ENCODE results near the gene SEM1.
"Not testable (repeated sequence)": the region's sequence is repeated elsewhere in the genome, so short reads cannot be mapped to it uniquely, and the experiment has no call there.

SEM1 gene

DNA sequence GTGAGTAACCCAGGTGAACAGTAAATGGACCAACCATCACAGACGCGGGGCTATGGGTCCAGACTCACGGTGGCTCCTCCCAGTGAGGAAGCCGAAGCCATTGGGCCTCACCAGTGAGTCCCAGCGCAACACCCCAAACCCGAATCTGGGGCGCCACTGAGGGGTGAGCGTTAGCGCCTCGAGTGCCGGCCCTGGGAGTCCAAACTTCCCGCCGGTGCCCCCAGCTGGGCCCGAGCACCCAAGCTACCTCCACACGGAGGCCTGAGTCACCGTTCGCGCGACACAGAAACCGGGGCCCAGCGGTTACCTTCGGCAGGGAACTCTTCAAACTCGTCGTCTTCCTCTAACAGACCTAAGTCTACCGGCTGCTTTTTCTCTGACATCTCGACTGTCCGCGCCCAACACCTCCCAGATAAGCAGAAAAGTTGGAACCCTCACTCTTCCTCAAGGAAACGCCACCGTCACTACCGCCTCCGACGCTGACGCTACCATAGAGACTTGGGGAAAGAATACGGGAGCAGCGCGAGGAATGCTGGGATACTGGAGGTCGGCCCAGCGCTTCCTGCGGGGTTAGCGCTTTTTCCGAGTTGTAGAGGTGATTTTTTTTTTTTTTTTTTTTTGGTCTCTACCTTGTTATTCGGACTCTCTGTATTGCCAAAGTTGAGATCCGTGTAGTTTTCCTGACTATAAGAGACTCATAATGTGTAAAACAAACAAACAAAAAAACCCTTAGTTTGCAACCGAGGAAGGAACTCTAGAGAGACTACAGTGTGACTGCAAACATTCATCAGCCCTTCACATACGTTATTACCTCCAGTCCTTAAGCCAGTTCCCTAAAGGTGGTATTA, at the start of gene SEM1:
SEM1 (minus strand) TSS at position 466 of the 848 bp plus-strand sequence; CDS start at position 383, 83 bp downstream.
- DNase-seq (ENCODE audit: low spot score), result peak; percentile 55

DNA sequence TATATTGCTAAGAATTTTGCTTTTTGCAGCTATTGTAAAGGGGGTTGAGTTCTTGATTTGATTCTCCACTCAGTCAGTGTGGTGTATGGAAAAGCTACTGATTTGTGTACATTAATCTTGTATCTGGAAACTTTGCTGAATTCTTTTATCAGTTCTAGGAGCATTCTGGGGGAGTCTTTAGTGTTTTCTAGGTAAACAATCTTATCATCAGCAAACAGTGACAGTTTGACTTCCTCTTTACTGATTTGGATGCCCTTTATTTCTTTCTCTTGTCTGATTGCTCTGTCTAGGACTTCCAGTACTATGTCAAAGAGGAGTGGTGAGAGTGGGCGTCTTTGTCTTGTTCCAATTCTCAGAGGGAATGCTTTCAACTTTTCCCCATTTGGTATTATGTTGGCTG, 48.2 kb upstream of the SEM1 start:
- not testable (repeated sequence) for DNase-seq (ENCODE audit: low spot score)

DNA sequence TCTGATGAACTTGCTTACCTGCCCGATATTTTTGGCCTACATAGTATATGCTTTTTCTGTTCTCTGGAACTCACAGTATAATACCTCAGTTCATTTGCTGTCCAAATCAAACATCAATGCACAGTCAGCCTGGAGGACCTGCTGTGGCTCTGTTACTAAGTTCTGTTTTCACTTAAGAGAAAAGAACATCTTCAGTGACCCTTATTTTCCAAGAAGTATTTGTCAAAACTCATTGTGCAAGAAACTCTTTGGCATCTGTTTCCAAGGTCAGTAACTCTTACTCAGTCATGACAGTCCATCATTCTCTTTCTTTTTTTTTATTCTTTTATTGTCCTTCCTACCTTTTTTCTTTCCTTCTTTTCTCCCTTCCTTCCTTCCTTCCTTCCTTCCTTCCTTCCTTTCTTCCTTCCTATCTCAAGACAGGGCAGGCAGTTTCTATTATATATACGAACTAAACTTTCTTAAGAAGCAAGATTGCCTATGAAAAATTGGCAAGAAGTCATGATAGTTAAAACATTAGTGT, 37.8 kb upstream of the SEM1 start:
- no peak for DNase-seq (ENCODE audit: low spot score)

DNA sequence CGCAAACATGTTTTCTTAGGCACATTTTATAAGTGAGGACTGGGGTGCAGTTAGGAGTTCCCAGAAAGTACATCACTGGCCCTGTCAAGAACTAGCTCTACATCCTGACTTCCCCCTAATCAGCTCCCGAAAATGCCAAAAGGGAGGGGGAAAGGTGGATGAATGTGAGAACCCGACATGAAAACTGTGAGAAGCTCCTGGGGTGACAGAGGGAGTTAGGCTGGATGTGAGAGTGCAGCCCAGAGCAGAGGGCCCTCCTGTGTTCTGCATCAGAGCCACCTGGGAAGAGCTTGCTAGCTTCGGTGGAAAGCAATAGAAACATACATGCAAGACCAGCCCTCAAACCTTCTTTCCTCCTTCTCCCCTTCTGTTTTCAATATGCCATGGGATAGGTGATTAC, 30.5 kb upstream of the SEM1 start:
- DNase-seq (ENCODE audit: low spot score), result no peak

DNA sequence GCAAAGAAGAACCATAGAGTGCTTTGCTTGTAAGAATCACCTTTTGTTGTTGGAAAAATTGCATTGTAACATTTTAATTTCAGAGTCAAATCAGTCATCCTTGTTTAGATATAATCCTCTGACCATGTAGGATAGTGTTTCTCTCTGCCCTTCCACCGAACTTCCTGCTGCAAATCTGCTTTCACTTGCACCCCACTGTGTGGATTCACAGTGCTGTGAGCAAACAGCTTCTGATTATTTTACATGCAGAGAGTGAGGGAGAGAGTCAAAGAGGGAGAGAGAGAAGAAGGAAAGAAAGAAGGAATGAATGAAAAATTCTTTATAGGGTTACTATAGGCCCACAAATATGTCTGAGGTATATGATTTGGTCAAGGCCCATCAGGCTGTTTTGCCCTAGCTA, 30.0 kb upstream of the SEM1 start:
- no peak for DNase-seq (ENCODE audit: low spot score)

DNA sequence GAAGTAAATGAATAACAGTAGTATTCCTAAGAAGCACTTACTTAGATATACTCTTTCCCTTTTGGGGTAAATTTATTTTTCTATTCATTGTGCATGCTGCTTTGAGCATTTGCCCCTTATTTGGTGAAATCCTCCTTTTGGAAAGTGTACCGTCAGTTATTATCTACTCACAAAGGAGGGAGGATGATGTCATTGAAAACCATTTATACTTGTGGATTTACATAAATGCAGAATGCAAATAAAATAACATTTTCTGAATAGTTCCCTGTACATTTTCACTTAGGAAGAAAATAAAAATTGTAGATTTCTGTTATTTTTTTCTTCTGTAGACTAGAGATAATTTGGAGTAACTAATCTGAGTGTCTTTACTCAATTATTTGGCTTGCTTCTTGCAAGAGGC, 29.5 kb upstream of the SEM1 start:
- DNase-seq (ENCODE audit: low spot score), result no peak

DNA sequence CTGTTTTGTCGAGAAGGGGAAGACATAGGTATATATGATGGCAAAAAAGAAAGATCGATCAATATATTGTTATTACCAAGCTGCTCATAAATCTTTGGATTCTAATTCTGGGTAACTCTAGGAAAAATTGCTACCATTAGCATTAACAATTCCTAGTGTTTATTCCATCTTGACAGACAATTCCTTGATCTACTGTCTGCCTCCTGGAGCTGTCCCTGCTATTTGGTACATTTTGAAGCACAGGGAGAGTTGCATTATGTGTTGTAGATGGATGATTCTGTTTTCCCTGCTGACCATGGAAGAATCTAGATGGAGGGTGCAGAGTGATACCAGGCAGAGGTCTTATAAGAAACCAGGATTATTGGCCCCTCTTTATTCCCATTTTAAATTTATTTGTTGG, 29.1 kb upstream of the SEM1 start:
- DNase-seq (ENCODE audit: low spot score), result no peak

DNA sequence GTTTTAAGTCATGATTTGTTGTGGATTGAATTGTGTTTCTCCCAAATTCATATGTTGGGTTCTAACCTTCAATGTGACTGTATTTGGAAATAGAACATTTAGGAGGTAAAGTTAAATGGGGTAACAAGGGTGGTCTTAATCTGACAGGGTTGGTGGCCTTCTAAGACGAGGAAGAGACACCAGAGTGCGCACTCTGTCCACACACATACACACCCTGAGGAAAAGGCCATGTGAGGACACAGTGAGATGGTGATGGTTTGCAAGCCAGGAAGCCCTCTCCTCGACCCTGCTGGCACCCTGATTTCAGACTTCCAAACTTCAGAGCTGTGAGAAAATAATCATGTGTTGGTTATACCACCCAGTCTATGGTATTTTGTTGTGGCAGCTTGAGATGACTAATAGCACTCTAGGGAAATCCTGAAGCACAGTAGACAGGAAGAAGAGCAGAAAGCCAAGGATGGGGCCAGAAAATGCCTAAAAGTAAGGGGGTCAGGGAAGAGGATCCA, 28.0 kb upstream of the SEM1 start:
- DNase-seq (ENCODE audit: low spot score), result no peak

DNA sequence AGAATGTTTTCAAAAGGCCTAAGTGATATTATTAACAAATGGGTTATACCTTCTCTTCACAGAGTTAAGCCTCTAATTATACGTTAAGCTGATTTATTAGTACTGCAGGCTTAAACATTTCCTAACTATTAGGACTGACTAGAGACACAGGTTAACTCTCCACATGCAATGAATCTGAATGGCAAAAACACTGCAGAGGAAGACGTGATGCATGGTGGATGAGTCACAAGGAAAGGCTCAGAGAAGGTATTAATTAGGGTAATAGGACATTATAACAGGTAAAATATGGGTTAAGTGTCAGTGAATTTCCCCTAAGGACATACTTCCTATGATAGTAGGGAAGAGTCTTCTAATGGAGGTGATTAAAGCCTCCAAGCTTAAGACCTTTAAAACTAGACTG, 24.7 kb upstream of the SEM1 start:
- no peak for DNase-seq (ENCODE audit: low spot score)

DNA sequence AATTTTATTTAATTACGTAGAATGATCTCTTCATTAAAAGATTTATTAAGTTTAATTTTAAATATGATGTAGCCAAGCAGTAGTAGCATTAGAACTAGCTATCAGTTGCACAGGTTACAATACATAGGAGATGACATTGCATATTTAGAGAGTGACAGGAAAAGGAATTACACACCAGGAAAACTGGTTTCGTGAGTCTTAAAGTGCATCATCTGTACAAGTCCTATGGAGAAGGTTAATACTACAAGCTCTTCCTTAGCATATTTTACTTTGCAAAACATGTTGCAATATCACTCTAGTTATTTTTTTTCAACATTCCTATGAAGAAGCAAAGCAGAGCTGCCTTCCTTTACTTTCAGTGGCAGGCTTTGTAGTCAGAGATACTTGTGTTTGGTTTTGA, 20.2 kb upstream of the SEM1 start:
- no peak for DNase-seq (ENCODE audit: low spot score)

DNA sequence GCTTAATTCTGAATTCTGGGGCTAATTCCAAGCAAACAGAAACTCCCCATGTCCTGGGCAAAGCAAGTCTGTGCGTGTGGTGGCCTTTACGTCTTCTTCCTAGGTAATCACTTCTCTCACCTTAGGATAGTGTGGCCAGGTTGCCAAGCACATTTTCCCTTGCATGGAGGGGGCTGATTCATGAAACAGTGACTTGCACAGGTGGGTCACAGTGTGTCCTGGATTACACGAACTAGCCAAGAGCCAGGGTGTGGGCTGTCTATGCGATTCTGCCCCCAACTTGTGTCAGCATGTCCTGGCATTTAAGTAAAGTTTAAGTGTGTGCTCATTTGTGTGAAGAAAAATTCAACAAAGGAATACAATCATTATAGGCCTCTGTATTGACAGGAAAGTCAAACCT, 18.5 kb upstream of the SEM1 start:
- DNase-seq (ENCODE audit: low spot score), result no peak

DNA sequence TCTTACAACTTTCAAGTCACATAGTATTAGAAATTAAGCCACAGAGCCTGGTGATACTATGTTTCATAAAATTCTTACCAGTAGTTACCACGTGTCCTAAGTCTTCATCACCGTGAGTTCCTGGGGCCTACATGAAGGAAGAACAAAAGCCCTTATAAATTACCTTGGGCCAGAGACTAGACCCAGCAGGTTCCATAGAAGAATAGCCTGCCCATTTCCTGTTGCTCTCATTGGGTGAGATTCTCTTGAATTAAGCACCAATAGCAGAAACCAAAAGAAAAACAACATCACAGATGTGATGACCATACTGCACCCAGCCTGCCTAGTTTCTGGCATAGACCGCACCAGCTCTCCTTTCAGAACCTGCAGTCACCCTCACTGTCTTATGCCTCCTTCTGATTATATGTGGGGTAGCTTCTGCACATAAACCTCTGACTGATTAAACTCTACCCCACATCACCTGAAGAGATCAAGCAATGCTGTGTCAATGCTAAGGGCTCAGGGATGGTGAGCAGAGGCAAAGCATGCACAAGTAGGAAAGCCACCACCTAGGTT, 18.0 kb upstream of the SEM1 start:
- DNase-seq (ENCODE audit: low spot score), result no peak

DNA sequence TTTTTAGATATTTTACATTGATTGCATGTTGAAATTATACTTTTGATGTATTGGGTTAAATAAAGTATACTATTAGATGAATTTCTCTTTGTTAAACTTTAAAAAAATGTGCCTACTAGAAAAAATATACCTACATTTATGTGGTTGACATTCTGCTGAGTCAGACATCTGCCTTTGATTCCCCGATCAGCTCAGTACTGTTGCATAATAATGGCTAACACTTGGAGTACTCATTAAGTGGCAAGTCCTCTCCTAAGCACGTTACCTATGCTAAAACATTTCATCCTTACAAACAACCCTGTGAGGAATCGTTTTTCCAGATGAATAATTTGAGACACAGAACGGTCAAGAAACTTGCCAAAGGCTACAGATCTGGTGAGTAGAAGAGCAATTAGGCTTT, 14.0 kb upstream of the SEM1 start:
- DNase-seq (ENCODE audit: low spot score), result no peak

DNA sequence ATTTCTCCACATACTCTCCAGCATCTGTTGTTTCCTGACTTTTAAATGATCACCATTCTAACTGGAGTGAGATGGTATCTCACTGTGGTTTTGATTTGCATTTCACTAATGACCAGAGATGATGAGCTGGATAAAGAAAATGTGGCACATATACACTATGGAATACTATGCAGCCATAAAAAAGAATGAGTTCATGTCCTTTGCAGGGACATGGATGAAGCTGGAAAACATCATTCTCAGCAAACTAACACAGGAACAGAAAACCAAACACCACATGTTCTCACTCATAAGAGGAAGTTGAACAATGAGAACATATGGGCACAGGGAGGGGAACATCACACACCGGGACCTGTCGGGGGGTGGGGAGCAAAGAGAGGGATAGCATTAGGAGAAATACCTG, 13.3 kb upstream of the SEM1 start:
- not testable (repeated sequence) for DNase-seq (ENCODE audit: low spot score)

DNA sequence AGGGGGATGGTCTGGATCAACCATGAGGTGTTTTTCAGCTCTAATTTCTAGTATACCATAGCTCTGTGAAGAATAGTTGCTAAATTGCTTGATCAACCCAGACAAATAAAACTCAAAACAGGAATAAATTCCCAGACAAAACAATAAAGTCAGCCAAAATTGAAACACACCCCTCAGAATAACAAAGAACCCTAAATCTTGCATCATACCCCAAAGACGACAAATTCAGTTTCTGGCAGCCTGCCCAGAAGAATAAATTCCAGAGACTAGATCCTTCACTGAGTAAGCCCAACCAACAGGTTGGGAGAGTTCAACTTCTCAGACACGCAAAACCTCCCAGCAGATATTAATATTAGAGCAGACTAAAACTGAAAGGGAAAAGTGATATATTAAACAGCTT, 11.2 kb upstream of the SEM1 start:
- DNase-seq (ENCODE audit: low spot score), result no peak

DNA sequence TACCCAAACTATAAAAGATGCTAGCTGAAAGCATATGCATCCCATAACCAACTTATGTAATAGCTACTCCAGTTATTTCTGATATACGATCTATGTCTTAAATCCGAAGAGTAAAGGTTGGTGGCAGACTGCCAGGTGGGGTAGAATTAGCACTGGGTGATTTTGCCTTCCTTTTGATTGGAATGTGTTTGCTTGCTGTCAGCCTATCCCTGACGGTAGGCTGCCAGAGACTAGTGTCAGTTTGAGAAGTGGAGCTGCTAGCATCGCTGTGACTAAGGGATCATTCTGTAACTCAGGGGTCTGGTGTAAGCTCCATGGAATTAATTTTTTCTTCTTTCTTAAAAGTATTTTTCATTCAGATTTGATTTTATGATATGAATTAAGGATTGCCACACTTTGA, 9.5 kb upstream of the SEM1 start:
- DNase-seq (ENCODE audit: low spot score), result no peak

DNA sequence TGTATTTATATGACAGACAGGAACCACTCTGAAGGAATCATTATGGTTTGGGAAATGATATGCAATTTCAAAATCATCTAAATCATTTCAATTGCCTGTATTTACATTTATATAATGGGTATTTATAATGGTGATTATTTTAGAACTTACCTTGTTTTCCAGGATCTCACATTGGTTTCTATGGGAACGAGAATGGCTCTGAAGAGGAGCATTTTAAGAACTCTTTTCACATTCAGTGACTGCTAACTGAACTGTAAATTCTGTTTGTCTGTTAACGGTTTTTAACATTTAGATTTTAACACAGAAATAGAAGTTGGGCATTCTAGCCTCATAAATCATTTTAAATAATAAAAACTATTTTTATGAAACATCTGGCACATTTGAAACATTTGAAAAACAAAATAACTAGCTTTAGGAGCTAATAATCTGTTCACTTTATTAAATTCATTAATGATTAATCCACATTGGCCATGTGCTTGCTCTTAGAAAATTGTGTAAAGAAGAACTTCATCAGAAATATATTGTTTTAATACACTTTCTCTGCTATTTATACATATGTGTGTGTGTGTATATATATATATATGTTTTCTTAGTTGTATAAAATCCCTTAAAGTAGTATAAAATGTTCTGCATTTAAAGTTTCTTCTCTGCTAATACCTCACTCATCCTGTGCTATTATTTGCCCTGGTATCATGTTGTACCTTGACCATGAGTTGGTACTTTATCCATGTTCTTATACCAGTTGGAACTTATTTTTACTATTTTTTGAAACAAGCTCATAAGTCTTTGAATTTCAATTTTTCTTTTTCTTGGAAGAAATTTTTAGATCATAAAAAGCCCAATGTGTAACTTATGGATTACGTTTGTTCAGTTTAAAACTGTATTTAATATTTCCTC, 8.7 kb upstream of the SEM1 start:
- DNase-seq (ENCODE audit: low spot score), result no peak

DNA sequence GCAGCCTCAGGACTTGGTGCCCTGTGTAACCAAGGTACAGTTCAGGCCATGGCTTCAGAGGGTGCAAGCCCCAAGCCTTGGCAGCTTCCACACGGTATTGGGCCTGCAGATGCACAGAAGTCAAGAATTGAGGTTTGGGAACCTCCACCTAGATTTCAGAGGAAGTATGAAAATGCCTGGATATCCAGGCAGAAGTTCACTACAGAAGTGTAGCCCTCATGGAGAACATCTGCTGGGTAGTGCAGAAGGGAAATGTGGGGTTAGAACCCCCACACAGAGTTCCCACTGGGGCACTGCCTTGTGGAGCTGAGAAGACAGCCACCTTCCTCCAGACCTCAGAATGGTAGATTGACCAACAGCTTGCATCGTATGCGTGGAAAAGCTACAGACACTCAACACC, 3.4 kb upstream of the SEM1 start:
- no peak for DNase-seq (ENCODE audit: low spot score)

DNA sequence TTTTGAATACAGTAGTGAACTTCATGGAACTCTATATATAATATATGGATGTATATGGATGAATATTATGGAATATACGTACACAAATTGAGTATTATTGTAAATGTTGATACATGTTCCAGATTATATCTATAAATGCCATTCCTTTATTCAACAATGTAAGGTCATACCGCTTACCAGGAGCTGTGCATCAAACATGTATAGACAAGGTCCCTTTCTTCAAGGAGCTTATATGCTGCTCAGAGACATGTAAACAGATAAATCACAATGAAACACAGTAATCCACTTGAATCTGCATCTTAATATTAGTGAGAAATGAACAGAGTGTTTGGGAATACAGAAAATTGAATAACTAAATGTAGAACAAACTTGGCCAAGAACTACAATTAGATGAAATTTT, 898 bp upstream of the SEM1 start:
- no peak for DNase-seq (ENCODE audit: low spot score)

DNA sequence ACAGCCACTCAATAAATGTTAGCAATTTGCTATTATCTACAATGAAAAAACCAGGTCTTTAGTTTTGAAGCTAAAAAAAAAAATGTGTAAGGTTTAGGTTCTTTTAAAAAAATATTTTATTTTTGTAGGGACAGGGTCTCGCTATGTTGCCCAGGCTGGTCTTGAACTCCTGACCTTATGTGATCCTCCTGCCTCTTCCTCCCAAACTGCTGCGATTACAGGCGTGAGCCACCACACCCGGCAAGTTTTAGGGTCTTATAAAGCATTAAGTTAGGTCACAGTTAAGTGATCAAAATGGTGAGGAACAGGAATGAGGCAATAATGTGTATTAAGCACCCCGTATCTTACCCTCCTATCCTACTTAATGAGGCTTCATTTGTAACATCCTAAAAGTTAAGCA, 774 bp downstream of the SEM1 start:
- no peak for DNase-seq (ENCODE audit: low spot score)

DNA sequence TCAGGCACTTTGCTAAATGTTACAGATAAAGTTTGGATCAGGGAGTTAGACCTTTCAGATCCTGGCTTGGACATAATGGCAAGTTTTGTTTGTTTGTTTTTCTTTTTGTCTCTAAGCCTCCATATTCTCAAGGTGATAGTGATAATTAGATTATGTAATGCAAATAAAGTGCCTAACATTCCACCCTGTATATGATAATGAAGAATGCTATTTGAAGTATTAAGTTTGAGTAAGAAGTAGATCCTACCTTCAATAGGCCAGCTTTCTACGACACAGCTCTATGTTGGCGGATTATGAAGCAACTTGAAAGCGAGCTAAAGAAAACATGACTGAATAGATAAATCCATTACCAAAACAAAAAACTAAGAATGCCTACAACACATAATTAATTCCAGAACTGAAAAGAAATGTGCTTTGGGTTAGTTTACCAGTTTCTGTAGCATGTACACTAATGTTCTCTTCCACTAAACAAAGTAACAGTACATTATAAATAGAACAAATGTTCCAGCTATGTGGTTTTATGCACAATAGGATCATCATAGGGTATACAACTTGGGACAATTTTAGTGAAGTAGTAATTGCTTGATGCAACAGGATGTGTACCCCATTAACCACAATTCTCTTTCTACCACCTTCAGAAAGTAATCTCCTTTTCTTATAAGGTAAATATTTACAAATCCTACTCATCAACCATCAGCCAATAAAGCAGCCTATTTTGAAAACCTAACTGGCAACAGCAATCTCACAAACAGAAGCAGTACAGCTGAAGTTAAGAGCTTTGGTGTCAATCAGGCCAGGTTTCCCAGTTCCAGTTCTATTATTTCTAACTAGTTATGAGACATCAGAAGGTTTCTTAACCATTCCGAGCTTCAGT, 1.5 kb downstream of the SEM1 start:
- DNase-seq (ENCODE audit: low spot score), result no peak

DNA sequence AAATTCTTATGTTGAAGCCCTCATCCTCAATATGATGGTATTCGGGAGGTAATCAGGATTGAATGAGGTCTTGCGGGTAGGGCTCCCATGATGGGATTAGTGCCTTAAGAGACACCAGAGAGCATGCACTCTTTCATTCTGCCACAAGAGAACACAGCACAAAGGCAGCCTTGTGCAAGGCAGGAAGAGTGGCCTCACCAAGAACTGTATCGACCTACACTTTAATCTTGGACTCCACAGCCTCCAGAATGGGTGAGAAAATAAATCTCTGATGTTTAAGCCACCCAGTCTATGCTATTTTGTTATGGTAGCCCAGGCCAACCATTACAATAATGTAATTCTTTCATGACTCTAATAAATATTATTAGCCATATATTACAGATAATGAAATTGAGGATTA, 8.4 kb downstream of the SEM1 start:
- no peak for DNase-seq (ENCODE audit: low spot score)

All from hepatic stellate cell (primary cell).